GM12878 (cell line): Measurements from ENCODE around the gene USP21.

Experiments used
- BRCA1 ChIP-seq: IDR thresholded peaks from 2 replicates; pipeline ENCODE4 v1.6.1; 2011; ENCODE audit warnings: low read depth, low read length, improper control_type of control experiment
- CBFB ChIP-seq: IDR thresholded peaks from 2 replicates; pipeline ENCODE4 v1.6.1; 2016; ENCODE audit warnings: antibody characterized with exemption, low read depth
- CTCF ChIP-seq, 3 experiments: IDR thresholded peaks in 2 of 3; conservative IDR thresholded peaks in 1 of 3; 2 replicates each; pipeline ENCODE4 v1.5.1; 2011; ENCODE audit warnings: low read depth in 3 of 3, low read length in 3 of 3, mild to moderate bottlenecking in 3 of 3, control low read depth in 2 of 3, moderate library complexity in 2 of 3, inconsistent platforms in 1 of 3, mixed read lengths in 1 of 3; ENCODE audit not compliant: control insufficient read depth in 2 of 3, insufficient read depth in 1 of 3; ENCODE audit errors: extremely low read depth in 1 of 3
- EZH2 ChIP-seq: IDR thresholded peaks from 2 replicates; pipeline ENCODE4 v1.6.1; 2012; ENCODE audit warnings: low read depth, mild to moderate bottlenecking, control low read depth, inconsistent platforms, low read length, borderline replicate concordance; ENCODE audit not compliant: control insufficient read depth
- KAT2A ChIP-seq: conservative IDR thresholded peaks from 2 replicates; pipeline ENCODE4 v1.6.1; 2011; ENCODE audit warnings: low read depth, low read length; ENCODE audit not compliant: control insufficient read depth
- NFYB ChIP-seq: IDR thresholded peaks from 2 replicates; pipeline ENCODE4 v1.6.1; 2011; ENCODE audit warnings: low read depth, mild to moderate bottlenecking, low read length, improper control_type of control experiment, moderate library complexity; ENCODE audit not compliant: insufficient read depth
- POLR2A ChIP-seq: IDR thresholded peaks from 2 replicates; pipeline ENCODE4 v1.6.1; 2011; ENCODE audit warnings: low read depth, mild to moderate bottlenecking, low read length
- SUZ12 ChIP-seq: fragments of 200-600 bp; sonication (generic); IDR thresholded peaks from one replicate; pipeline ENCODE4 v1.6.1; 2018; ENCODE audit warnings: antibody characterized with exemption, mild to moderate bottlenecking; ENCODE audit not compliant: unreplicated experiment
- TCF7 ChIP-seq: IDR thresholded peaks from 2 replicates; pipeline ENCODE4 v1.6.1; 2014; ENCODE audit warnings: antibody characterized with exemption, borderline replicate concordance
- YY1 ChIP-seq: IDR thresholded peaks from 2 replicates; pipeline ENCODE4 v1.6.1; 2011; ENCODE audit warnings: low read depth, mild to moderate bottlenecking, low read length
- TF ChIP-seq, protein P1 (sequence below): IDR thresholded peaks from 2 replicates; pipeline ENCODE4 v1.6.1; 2011; ENCODE audit warnings: low read depth, low read length, improper control_type of control experiment, borderline replicate concordance

GRCh38 chr1:161171191-161171590 is 11.9 kb downstream of the USP21 start:
- TF ChIP-seq YY1 (no peak), CTCF (IDR thresholded peaks at IDR 0.05 in 2 of 3, conservative IDR thresholded peaks at IDR 0.05 in 1 of 3; ENCODE audit: control insufficient read depth in 2 of 3, extremely low read depth in 1 of 3, insufficient read depth in 1 of 3, low read depth in 3 of 3, low read length in 3 of 3) (no peak), CBFB (no peak), BRCA1 (no peak), NFYB (no peak), EZH2 (no peak), POLR2A (no peak), SUZ12 (no peak), KAT2A (no peak), TCF7 (no peak)
- TF ChIP-seq, protein P1, sequence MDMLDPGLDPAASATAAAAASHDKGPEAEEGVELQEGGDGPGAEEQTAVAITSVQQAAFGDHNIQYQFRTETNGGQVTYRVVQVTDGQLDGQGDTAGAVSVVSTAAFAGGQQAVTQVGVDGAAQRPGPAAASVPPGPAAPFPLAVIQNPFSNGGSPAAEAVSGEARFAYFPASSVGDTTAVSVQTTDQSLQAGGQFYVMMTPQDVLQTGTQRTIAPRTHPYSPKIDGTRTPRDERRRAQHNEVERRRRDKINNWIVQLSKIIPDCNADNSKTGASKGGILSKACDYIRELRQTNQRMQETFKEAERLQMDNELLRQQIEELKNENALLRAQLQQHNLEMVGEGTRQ: no peak
